Common myeloid progenitor, CD34-positive (primary cell): Measurements from ENCODE around the gene PRRX1.

Source experiments
- CTCF ChIA-PET: fragments of 350-600 bp; sonication (Branson Sonifier 250); formaldehyde crosslinking; loops from one replicate; lab custom pipeline; 2021; ENCODE audit warnings: antibody characterized with exemption; lab: Charles Lee
- POLR2A ChIA-PET: fragments of 350-600 bp; sonication (Branson Sonifier 250); formaldehyde crosslinking; loops from one replicate; lab custom pipeline; 2021; ENCODE audit warnings: antibody characterized with exemption; lab: Charles Lee
- DNase-seq, 3 donors: peaks; one replicate each; pipeline versions ENCODE4 v3.0.0 to v3.0.0-alpha.2; 2013
- H3K27ac ChIP-seq, 2 experiments: 1 replicate in 1 of 2; 2 replicates in 1 of 2; pipeline ENCODE4 v1.7.0; 2013; ENCODE audit warnings: inconsistent platforms in 2 of 2, low read length in 2 of 2, mild to moderate bottlenecking in 2 of 2, low read depth in 1 of 2, moderate library complexity in 1 of 2; ENCODE audit not compliant: severe bottlenecking in 2 of 2, insufficient read depth in 1 of 2, poor library complexity in 1 of 2
- H3K27me3 ChIP-seq, 5 experiments: replicated peaks in 2 of 5; 1 replicate in 3 of 5; 2 replicates in 2 of 5; pipeline versions ENCODE4 v1.6.1 to v1.7.0; 2013; ENCODE audit warnings: low read length in 4 of 5, mild to moderate bottlenecking in 2 of 5, moderate library complexity in 2 of 5, inconsistent platforms in 1 of 5; ENCODE audit not compliant: insufficient read depth in 5 of 5, control insufficient read depth in 4 of 5
- H3K36me3 ChIP-seq, 4 experiments: 1 replicate in 2 of 4; 2 replicates in 2 of 4; pipeline versions ENCODE4 v1.6.1 to v1.7.0; 2013; ENCODE audit warnings: low read length in 3 of 4, control low read depth in 1 of 4, mild to moderate bottlenecking in 1 of 4; ENCODE audit not compliant: control insufficient read depth in 4 of 4, insufficient read depth in 4 of 4
- H3K4me1 ChIP-seq, 4 experiments: 1 replicate in 3 of 4; 2 replicates in 1 of 4; pipeline versions ENCODE4 v1.6.1 to v1.7.1; 2013; ENCODE audit warnings: low read length in 3 of 4, mild to moderate bottlenecking in 3 of 4, control low read depth in 1 of 4, inconsistent platforms in 1 of 4, moderate library complexity in 1 of 4; ENCODE audit not compliant: control insufficient read depth in 4 of 4, insufficient read depth in 4 of 4; ENCODE audit errors: control extremely low read depth in 1 of 4
- H3K4me3 ChIP-seq, 7 experiments: 1 replicate in 4 of 7; 2 replicates in 3 of 7; pipeline versions ENCODE4 v1.5.1 to v1.7.0; 2013; ENCODE audit warnings: mild to moderate bottlenecking in 7 of 7, low read length in 6 of 7, moderate library complexity in 6 of 7, inconsistent platforms in 2 of 7, low read depth in 2 of 7, control low read depth in 1 of 7; ENCODE audit not compliant: insufficient read depth in 4 of 7, control insufficient read depth in 1 of 7; ENCODE audit errors: extremely low read depth in 1 of 7
- H3K9me3 ChIP-seq, 5 experiments: 1 replicate in 4 of 5; 2 replicates in 1 of 5; pipeline versions ENCODE4 v1.6.1 to v1.7.1; 2013; ENCODE audit warnings: low read length in 4 of 5, mild to moderate bottlenecking in 2 of 5, inconsistent platforms in 1 of 5, low read depth in 1 of 5, moderate library complexity in 1 of 5; ENCODE audit not compliant: control insufficient read depth in 4 of 5, insufficient read depth in 2 of 5; ENCODE audit errors: control extremely low read depth in 1 of 5
- WGBS: methylation state at CpG from one replicate; pipeline ENCODE4 v1.1.5; 2013; ENCODE audit not compliant: insufficient coverage; 5-methylcytosine and 5-hydroxymethylcytosine counted together

Gene PRRX1

GRCh38 chr1:170729225-170730002, 65.5 kb downstream of the PRRX1 start:
- peaks cover 0 to 1% (median 0%) of the 10 kb centered on the region in 5 experiments for H3K9me3 ChIP-seq
- no peak for DNase-seq
- no peaks in the 10 kb centered on the region for H3K4me1 ChIP-seq
- no peaks in the 10 kb centered on the region for H3K36me3 ChIP-seq
- H3K27ac ChIP-seq: no peak overlapping the region
- H3K27me3 ChIP-seq: peaks cover 2 to 19% (median 4%) of the 10 kb centered on the region in 5 experiments
- no peak overlapping the region for H3K4me3 ChIP-seq
- ChIA-PET POLR2A (no interaction called here), CTCF (interaction anchor here (1.3 kb wide), 1 partner anchor 30 kb away, joined by 3 read pairs; no protein-coding TSS in a partner anchor)
- WGBS: 88% methylated on average over 4 of the region's 6 CpGs

DNA sequence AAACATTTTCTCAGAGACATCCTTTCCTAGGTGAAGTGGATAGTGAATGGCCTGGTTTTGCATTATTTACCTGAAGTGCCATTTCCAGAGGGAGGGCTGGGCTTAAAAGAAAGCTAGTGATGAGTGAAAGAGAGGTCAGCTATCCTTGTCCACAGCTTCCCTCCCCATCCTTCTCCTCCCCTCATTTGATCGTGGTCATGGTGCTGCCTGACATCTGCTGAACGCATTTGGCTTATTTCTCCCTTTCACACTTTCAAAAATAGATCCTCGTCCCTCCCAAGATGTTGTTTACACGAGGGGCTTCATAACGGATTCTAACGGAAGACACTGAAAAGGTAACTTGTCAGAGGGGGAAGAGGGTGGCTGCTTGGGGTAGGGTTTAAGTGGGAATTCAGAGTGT, 66.1 kb downstream of the PRRX1 start:
- POLR2A ChIA-PET: no interaction called here
- H3K4me1 ChIP-seq: no peaks in the 10 kb centered on the region
- no peak overlapping the region for H3K27ac ChIP-seq
- H3K4me3 ChIP-seq: no peak overlapping the region
- DNase-seq: no peak
- H3K9me3 ChIP-seq: peaks cover 0 to 1% (median 0%) of the 10 kb centered on the region in 5 experiments
- no peaks in the 10 kb centered on the region for H3K36me3 ChIP-seq
- H3K27me3 ChIP-seq: peaks cover 2 to 19% (median 4%) of the 10 kb centered on the region in 5 experiments
- CTCF ChIA-PET: no interaction called here
- WGBS: 81% methylated on average over 5 of the region's 6 CpGs

- POLR2A ChIA-PET: no interaction called here
- no peak for DNase-seq
- Histone ChIP-seq H3K9me3 (peaks cover 0 to under 1% (median 0%) of the 10 kb centered on the region in 5 experiments), H3K27ac (no peak overlapping the region), H3K4me3 (no peak overlapping the region), H3K27me3 (peaks cover 2 to 19% (median 6%) of the 10 kb centered on the region in 5 experiments), H3K36me3 (no peaks in the 10 kb centered on the region), H3K4me1 (no peaks in the 10 kb centered on the region)
- CTCF ChIA-PET: no interaction called here
- WGBS: 80% methylated on average over 6 of the region's 6 CpGs
Observed at GRCh38 chr1:170730438-170730837, 66.5 kb downstream of the PRRX1 start.

DNA sequence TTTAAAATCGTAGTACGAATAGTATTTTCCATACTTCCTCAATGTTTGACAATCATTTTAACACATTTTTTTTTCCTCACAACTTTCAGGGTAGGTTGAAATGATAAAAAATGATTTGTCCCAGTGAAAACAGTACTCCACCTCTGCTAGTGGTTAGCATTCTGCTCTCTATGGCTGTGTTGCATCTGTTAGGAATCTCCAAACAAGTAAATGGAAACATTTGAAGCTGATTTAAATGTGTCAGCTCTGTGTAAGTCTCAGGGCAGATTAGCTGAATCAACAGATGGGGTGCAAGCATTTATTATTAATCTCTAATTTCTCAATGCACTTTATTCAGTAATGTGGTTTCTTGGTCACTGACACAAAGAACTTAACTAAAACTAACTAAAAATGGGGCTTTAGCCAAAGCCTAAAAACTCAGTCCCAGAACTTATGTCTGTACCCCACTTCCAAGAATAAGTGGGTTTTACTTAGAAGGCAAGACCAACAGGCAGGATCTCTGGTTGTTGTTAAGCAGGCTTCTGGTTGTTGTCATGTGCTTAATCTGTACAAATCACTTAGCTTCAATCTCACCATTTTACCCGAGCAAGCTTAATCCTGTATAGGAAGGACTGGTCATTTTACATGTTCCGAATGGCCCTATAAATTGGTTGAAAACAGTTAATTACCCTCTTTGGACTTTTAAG, 67.8 kb downstream of the PRRX1 start:
- H3K4me3 ChIP-seq: no peak overlapping the region
- no peaks in the 10 kb centered on the region for H3K4me1 ChIP-seq
- H3K27ac ChIP-seq: no peak overlapping the region
- H3K36me3 ChIP-seq: no peaks in the 10 kb centered on the region
- H3K9me3 ChIP-seq: no peaks in the 10 kb centered on the region
- no peak for DNase-seq
- WGBS: 94% methylated on average over 2 of the region's 4 CpGs
- POLR2A ChIA-PET: no interaction called here
- CTCF ChIA-PET: no interaction called here
- peaks cover 2 to 19% (median 6%) of the 10 kb centered on the region in 5 experiments for H3K27me3 ChIP-seq

- H3K36me3 ChIP-seq: no peaks in the 10 kb centered on the region
- WGBS: 66% methylated on average over 2 of the region's 2 CpGs
- H3K27me3 ChIP-seq: peaks cover 0 to 19% (median 6%) of the 10 kb centered on the region in 5 experiments
- H3K27ac ChIP-seq: no peak overlapping the region
- DNase-seq: no peak
- POLR2A ChIA-PET: no interaction called here
- H3K4me1 ChIP-seq: no peaks in the 10 kb centered on the region
- H3K4me3 ChIP-seq: no peak overlapping the region
- CTCF ChIA-PET: no interaction called here
- H3K9me3 ChIP-seq: no peaks in the 10 kb centered on the region
Observed at GRCh38 chr1:170732252-170732588, 68.3 kb downstream of the PRRX1 start.

DNA sequence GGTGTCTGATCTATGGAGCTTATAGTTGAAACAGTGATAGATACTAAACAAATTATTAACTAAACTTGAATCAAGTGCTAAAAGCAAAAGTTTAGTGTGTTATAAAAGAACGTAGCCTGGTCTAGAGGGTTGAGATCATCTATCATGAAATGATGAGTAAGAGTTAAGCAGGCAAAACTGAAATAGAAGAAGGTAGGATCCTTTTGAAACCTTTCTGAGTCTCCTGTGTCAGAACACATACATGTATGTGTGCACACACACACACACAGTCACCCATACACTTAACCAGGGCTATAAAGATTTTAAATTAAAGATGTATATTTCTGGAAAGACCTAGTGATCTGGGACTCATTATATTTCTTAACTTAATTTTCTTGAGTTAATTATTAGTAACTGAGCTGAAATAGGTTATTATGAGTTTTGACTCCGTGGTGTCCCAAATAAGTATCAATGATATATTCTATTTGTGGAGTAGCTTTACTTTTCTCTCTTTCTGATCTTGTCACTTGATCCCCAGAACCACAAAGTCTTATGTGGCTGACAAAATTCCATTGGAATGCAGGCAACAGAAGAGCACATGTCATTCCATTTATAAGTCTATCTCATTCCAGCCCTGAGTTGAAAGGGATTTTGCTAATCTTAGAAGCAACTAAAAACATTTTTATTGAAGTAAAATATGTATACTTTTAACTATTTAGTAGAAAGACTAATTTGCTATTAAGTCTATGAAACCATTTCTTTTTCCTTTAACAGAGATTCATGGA, 70.7 kb downstream of the PRRX1 start:
- Histone ChIP-seq H3K27me3 (peaks cover 0 to 19% (median 4%) of the 10 kb centered on the region in 5 experiments), H3K36me3 (no peaks in the 10 kb centered on the region), H3K9me3 (no peaks in the 10 kb centered on the region), H3K4me1 (no peaks in the 10 kb centered on the region), H3K27ac (no peak overlapping the region), H3K4me3 (no peak overlapping the region)
- POLR2A ChIA-PET: interaction anchor here (0.5 kb wide), 1 partner anchor 146 kb away, joined by 3 read pairs; no protein-coding TSS in a partner anchor
- WGBS: 80% methylated on average over 1 of the region's 2 CpGs
- DNase-seq: no peak
- CTCF ChIA-PET: no interaction called here
